GM21825 (cell line): Measurements from ENCODE around the gene SPAG9.
"Not testable (repeated sequence)": the region's sequence is repeated elsewhere in the genome, so short reads cannot be mapped to it uniquely, and the experiment has no call there.

Experiments
- ATAC-seq: cut with Tn5 transposase; IDR thresholded peaks from one replicate; pipeline ENCODE4 v1.9.1; 2021; ENCODE audit warnings: mild to moderate bottlenecking, moderate library complexity; ENCODE audit not compliant: unreplicated experiment

Gene SPAG9

DNA sequence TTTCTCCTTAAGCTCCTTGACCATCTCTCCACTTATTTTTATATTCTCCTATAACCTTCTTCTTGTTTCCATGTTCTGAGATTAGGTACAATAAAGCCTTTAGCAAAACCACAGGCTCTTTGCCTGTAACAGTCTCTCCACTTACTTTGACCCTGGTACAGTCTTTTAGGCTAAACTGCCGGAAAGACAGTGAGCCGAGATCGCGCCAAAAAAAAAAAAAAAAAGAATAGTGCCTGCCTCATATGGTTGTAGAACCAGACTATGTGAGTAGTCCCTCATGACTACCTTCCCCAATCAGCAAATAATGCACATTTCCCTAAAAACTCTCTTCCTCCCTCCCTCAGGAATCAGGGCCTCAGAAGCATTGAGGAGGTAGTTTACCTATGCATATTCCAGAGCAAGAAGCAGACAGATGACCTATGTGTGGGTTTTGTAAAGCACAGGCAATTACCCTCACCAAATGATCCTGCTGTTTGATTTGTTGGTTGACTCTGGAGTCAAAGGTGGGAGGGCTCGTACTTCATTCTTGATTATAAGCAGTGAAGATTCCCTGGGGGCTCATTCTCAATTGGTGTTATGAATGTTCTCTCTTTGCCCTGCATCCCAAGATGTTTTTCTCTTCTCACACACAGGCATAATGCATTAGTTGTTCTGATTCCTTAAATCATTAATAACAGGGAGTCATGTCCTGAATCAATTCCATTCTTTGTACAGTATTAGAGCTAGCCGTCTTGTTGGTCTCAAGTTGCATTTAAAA is 23.8 kb upstream of the SPAG9 start:
- ATAC-seq = no peak

DNA sequence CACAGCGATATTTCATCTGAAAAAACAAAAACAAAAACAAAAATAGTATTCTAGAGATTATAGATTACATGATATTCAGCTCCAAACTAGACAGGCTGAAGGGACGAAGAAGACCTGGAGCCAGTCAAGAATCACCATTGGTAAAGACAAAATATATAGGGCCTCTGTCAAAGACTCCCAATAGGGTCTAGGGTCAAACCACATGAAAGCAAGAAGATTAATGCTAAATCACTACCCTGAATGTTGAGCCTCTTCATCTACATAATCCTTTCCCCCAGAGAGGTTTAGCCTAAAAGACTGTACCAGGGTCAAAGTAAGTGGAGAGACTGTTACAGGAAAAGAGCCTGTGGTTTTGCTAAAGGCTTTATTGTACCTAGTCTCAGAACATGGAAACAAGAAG is 21.9 kb upstream of the SPAG9 start:
- ATAC-seq = no peak

GRCh38 chr17:51135956-51136355 is 15.3 kb upstream of the SPAG9 start:
- no peak for ATAC-seq

DNA sequence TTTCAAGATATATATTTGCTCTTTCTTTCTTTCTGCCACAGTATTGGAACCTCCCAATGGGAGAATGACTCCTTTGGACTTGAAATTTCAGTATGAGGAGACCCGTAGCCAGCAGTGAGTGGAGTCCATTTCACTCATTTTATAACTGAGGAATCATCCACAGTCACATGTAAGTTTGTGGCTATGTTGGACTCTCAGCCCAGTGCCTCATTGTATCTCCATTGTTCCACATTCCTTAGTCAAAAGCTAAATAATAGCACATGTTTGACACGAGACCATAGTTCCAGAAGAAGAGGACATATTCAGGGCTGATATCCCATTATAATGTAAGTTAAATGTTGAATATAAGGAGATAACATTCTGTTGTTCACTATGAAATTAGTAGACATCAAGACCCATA is 12.7 kb upstream of the SPAG9 start:
- no peak for ATAC-seq

DNA sequence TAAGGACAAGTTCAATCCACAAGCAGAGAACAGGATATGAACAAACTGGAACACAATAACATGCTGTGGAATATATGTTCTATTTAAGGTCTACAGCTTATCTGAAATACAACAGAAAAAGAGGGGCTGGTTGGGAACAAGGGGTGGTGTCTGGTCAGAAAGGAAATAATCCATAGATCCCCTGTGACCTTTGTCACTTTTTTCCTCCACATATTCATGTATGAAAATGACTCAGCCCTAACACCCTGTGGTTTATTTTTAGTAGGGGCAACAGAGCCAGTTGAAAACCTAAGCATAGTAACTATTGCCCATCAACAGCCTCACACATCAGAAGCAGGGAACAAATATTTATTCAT is 12.3 kb upstream of the SPAG9 start:
- ATAC-seq = peak; percentile 68

- no peak for ATAC-seq
Observed at GRCh38 chr17:51128076-51128475, 7.4 kb upstream of the SPAG9 start.

DNA sequence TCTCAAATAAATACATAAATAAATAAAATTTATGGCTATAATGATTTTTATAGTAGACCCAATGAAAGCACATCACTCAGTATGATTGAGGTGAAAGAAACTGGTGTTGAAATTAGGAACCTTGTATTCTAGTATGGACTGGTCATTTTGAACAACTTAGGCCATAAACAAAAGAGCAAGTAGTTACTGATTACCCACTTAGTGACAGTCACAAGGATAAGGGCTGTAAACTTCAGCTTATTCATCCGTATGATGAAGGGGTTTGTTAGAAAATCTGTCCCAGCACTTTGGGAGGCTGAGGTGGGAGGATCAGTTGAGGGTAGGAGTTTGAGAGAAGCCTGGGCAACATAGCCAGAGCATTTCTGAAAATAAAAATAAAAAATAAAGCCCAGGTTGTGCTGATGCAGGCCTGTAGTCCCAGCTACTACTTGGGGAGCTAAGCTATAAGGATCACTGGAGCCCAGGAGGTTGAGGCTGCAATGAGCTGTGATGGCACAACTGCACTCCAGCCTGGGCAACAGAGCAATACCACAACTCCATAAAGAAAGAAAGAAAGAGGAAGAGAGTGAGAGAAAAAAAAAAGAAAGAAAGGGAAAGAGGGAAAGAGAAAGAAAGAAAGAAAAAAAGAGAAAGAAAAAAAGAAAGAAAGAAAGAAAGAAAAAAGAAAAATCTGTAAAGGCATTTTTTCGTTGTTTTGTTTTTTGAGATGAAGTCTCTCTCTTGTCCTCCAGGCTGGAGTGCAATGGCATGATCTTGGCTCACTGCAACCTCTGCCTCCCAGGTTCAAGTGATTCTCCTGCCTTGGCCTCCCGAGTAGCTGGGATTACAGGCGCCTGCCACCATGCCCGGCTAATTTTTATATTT is 4.2 kb upstream of the SPAG9 start:
- ATAC-seq = no peak

GRCh38 chr17:51122473-51123115 is 1.9 kb upstream of the SPAG9 start:
- ATAC-seq = not testable (repeated sequence)

GRCh38 chr17:51121620-51122472 is 1.2 kb upstream of the SPAG9 start:
- peak; percentile 34 for ATAC-seq

- no peak for ATAC-seq
Observed at GRCh38 chr17:51120357-51120738, 320 bp downstream of the SPAG9 start.

- peak; percentile 18 for ATAC-seq
Observed at GRCh38 chr17:51119415-51120356, 982 bp downstream of the SPAG9 start.

DNA sequence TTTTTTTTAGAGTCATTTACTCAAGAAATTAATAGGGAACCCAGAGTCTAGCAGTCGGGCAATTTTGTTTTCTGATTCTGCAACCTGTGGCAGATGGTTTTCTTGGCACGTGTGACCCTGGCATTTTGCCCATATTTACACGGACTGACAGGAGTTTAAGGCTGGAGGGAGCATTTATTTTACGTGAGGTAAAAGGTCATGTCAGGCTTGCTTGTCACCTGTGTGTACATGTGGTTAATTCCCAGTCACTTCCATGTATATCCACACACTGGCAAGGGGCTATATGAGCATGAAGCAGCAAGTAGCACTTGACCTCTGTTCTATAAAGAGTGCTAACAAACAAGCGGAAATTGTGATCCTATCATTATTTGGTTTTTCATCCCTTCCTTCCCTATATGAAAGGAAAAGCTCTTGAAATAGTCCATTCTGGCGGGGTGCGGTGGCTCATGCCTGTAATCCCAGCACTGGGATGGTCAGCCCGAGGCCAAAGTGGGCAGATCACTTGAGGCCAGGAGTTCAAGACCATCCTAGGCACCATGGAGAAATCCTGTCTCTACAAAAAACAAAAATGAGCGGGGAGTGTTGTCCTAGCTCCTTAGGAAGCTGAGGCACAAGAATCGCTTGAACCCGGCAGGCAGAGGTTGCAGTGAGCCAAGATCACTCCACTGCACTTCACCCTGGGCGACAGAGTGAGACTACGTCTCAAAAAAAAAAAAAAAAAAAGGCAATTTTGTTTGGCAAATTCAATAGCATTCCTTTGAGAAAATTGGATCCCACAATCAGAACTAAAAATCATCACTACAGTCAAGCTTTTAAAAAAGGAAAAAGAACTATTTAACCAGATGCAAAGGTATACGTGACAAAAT is 2.1 kb downstream of the SPAG9 start:
- ATAC-seq = no peak

GRCh38 chr17:51115179-51115578 is 5.5 kb downstream of the SPAG9 start:
- no peak for ATAC-seq

DNA sequence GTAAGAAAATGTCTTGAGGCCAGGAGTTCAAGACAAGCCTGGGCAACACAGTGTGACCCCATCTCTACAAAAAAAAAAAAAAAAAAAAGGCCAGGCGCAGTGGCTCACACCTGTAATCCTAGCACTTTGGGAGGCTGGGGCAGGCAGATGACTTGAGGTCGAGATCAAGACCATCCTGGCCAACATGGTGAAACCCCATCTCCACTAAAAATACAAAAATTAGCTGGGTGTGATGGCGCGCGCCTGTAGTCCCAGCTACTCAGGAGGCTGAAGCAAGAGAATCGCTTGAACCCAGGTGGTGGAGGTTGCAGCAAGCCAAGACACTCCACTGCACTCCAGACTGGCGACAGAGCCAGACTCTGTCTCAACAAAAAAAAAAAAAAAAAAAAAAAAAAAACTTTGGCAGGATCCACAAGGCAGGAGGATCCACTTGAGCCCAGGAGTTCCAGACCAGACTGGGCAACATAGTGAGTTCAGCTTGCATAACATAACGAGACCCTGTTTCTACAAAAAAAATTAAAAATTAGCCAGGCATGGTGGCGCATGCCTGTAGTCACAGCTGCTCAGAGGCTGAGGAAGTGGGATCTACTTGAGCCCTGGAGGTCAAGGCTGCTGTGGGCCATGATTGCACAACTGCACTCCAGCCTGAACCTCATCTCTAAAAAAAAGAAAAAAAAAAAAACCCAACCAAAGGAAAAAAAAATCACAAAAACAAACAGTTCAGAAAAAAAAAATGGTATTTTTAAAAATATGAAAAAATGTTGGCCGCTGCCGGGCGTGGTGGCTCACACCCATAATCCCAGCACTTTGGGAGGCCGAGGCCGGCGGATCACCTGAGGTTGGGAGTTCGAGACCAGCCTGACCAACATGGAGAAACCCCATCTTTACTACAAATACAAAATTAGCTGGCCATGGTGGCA is 8.1 kb downstream of the SPAG9 start:
- not testable (repeated sequence) for ATAC-seq

DNA sequence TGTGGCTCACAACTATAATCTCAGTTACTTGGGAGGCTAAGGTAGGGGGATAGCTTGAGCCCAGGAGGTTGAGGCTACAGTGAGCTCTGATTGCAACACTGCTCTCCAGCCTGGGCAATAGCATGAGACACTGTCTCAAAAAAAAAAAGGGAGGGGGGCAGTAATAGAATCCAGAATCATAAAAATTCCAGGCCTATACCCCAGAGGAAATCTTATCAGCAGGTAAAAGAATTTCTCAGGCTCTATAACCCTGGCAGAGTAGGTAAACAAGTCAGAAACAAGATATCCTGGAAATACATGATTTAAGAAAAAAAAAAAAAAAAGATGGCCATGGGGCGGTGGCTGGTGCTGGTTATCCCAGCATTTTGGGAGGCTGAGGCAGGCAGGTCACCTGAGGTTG is 12.9 kb downstream of the SPAG9 start:
- no peak for ATAC-seq

GRCh38 chr17:51103451-51103850 is 17.2 kb downstream of the SPAG9 start:
- ATAC-seq = no peak

- ATAC-seq = no peak
Observed at GRCh38 chr17:51103050-51103449, 17.6 kb downstream of the SPAG9 start.
